Liver (tissue), 3 donors: ENCODE data around the gene SFXN5.

Experiments
- JUND ChIP-seq, 2 donors: IDR thresholded peaks; 2 replicates each; pipeline ENCODE4 v1.6.1; 2016; ENCODE audit warnings: antibody characterized with exemption in 2 of 2
- TF ChIP-seq, protein P1 (sequence below): fragments of 150-350 bp; IDR thresholded peaks from 2 replicates; pipeline ENCODE4 v1.5.1; 2017; ENCODE audit warnings: improper control_type of control experiment, low read depth, low read length; ENCODE audit not compliant: missing input control
- TF ChIP-seq, protein P2 (sequence below): IDR thresholded peaks from 2 replicates; pipeline ENCODE4 v1.6.1; 2016; ENCODE audit warnings: antibody characterized with exemption, mild to moderate bottlenecking
- TF ChIP-seq, protein P3 (sequence below): IDR thresholded peaks from 2 replicates; pipeline ENCODE4 v1.6.1; 2016; ENCODE audit warnings: antibody characterized with exemption
- donor health status: healthy.
- donor health status: healthy.

DNA sequence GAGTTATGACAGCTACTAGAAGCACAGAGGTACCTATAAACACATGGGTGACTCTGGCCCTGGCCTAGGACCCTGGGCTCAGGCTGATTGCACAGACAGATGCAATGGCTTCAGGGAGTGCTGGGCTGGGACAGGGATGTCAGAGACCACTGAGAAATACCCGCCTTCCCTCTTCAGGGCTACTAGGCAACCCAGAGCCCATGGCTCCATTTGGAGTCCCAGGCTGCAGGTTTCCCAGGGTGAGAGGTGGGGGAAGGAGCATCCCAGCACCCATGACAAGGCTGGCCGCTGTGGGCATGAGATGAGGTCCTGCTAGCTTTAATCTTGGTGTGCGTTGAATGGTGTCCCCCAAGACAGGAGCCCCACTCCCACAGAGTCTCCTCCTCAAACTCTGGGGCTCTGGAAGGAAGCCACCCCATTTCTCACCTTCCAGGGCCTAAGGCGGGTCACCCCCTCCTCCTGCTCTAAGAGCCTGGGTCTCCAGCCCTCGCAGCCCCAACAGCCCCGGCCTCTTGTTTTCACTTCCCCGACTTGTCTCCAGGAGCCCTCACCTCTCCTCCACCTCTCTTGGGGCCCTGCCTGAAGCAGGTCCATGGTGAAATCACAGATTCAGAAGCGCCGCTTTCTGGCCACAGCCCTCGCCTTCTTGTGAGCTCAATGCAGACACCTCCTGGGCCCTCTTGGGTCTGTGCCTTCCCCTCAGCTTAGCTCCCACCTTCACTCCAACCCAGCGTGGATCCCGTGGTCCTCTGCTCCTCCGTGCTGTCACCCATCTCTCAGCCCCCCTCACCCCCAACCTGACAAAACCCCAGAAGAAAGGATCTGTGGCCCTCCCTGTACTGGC, 112.7 kb downstream of the SFXN5 start:
- TF ChIP-seq, protein P1, sequence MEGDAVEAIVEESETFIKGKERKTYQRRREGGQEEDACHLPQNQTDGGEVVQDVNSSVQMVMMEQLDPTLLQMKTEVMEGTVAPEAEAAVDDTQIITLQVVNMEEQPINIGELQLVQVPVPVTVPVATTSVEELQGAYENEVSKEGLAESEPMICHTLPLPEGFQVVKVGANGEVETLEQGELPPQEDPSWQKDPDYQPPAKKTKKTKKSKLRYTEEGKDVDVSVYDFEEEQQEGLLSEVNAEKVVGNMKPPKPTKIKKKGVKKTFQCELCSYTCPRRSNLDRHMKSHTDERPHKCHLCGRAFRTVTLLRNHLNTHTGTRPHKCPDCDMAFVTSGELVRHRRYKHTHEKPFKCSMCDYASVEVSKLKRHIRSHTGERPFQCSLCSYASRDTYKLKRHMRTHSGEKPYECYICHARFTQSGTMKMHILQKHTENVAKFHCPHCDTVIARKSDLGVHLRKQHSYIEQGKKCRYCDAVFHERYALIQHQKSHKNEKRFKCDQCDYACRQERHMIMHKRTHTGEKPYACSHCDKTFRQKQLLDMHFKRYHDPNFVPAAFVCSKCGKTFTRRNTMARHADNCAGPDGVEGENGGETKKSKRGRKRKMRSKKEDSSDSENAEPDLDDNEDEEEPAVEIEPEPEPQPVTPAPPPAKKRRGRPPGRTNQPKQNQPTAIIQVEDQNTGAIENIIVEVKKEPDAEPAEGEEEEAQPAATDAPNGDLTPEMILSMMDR = no peak
- TF ChIP-seq JUND (IDR thresholded peaks at IDR 0.05) = no peak
- TF ChIP-seq, protein P2, sequence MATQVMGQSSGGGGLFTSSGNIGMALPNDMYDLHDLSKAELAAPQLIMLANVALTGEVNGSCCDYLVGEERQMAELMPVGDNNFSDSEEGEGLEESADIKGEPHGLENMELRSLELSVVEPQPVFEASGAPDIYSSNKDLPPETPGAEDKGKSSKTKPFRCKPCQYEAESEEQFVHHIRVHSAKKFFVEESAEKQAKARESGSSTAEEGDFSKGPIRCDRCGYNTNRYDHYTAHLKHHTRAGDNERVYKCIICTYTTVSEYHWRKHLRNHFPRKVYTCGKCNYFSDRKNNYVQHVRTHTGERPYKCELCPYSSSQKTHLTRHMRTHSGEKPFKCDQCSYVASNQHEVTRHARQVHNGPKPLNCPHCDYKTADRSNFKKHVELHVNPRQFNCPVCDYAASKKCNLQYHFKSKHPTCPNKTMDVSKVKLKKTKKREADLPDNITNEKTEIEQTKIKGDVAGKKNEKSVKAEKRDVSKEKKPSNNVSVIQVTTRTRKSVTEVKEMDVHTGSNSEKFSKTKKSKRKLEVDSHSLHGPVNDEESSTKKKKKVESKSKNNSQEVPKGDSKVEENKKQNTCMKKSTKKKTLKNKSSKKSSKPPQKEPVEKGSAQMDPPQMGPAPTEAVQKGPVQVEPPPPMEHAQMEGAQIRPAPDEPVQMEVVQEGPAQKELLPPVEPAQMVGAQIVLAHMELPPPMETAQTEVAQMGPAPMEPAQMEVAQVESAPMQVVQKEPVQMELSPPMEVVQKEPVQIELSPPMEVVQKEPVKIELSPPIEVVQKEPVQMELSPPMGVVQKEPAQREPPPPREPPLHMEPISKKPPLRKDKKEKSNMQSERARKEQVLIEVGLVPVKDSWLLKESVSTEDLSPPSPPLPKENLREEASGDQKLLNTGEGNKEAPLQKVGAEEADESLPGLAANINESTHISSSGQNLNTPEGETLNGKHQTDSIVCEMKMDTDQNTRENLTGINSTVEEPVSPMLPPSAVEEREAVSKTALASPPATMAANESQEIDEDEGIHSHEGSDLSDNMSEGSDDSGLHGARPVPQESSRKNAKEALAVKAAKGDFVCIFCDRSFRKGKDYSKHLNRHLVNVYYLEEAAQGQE = no peak
- TF ChIP-seq, protein P3, sequence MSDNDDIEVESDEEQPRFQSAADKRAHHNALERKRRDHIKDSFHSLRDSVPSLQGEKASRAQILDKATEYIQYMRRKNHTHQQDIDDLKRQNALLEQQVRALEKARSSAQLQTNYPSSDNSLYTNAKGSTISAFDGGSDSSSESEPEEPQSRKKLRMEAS = no peak
